ENCODE data around the gene PTPN4.
A peak's percentile ranks its signal among the peaks of the same experiment; 100 is the strongest.

PTPN4 gene

GRCh38 chr2:119808516-119809147, 48.9 kb downstream of the PTPN4 start:
- TF ChIP-seq CTCF (IDR thresholded peaks at IDR 0.05; ENCODE audit: low read depth, low read length, missing control alignments) = no peak
- Histone ChIP-seq H3K27ac (peak overlapping the region; percentile 37), H3K4me3 (ENCODE audit: low read depth, low read length) (no peak overlapping the region), H3K27me3 (replicated peaks) (no peaks in the 10 kb centered on the region), H3K36me3 (replicated peaks) (no peaks in the 10 kb centered on the region)
- in situ Hi-C loops (cut with HindIII; ENCODE audit: low pct_ligation_motif_present, low sequenced_read_pairs) = no loop called here
- no peak for DNase-seq

- peak; percentile 82 for DNase-seq
- Histone ChIP-seq H3K27me3 (replicated peaks) (no peaks in the 10 kb centered on the region), H3K27ac (peak overlapping the region; percentile 39), H3K36me3 (replicated peaks) (no peaks in the 10 kb centered on the region), H3K4me3 (ENCODE audit: low read depth, low read length) (no peak overlapping the region)
- in situ Hi-C loops (cut with HindIII; ENCODE audit: low pct_ligation_motif_present, low sequenced_read_pairs) = no loop called here
- TF ChIP-seq CTCF (IDR thresholded peaks at IDR 0.05; ENCODE audit: low read depth, low read length, missing control alignments) = no peak
Observed at GRCh38 chr2:119809339-119810048, 49.8 kb downstream of the PTPN4 start.

- TF ChIP-seq CTCF (IDR thresholded peaks at IDR 0.05; ENCODE audit: low read depth, low read length, missing control alignments) = no peak
- in situ Hi-C loops (cut with HindIII; ENCODE audit: low pct_ligation_motif_present, low sequenced_read_pairs) = no loop called here
- H3K36me3 ChIP-seq (replicated peaks) = no peaks in the 10 kb centered on the region
- no peaks in the 10 kb centered on the region for H3K27me3 ChIP-seq (replicated peaks)
- no peak overlapping the region for H3K4me3 ChIP-seq (ENCODE audit: low read depth, low read length)
- no peak for DNase-seq
- H3K27ac ChIP-seq = peak overlapping the region; percentile 39
Observed at GRCh38 chr2:119810049-119810630, 50.4 kb downstream of the PTPN4 start.

GRCh38 chr2:119814216-119814615, 54.5 kb downstream of the PTPN4 start:
- Histone ChIP-seq H3K4me3 (ENCODE audit: low read depth, low read length) (no peak overlapping the region), H3K27me3 (replicated peaks) (no peaks in the 10 kb centered on the region), H3K36me3 (replicated peaks) (no peaks in the 10 kb centered on the region), H3K27ac (no peak overlapping the region)
- in situ Hi-C loops (cut with HindIII; ENCODE audit: low pct_ligation_motif_present, low sequenced_read_pairs) = no loop called here
- DNase-seq = no peak
- TF ChIP-seq CTCF (IDR thresholded peaks at IDR 0.05; ENCODE audit: low read depth, low read length, missing control alignments) = no peak

GRCh38 chr2:119818792-119819191, 59.1 kb downstream of the PTPN4 start:
- in situ Hi-C loops (cut with HindIII; ENCODE audit: low pct_ligation_motif_present, low sequenced_read_pairs) = no loop called here

More at GRCh38 chr2:119818792-119819191, 59.1 kb downstream of the PTPN4 start:
- Histone ChIP-seq H3K36me3 (replicated peaks) (no peaks in the 10 kb centered on the region), H3K27ac (no peak overlapping the region), H3K4me3 (ENCODE audit: low read depth, low read length) (no peak overlapping the region), H3K27me3 (replicated peaks) (no peaks in the 10 kb centered on the region)
- no peak for TF ChIP-seq CTCF (IDR thresholded peaks at IDR 0.05; ENCODE audit: low read depth, low read length, missing control alignments)
- no peak for DNase-seq
